ENCODE measurements around the gene EIF5.

EIF5 gene

DNA sequence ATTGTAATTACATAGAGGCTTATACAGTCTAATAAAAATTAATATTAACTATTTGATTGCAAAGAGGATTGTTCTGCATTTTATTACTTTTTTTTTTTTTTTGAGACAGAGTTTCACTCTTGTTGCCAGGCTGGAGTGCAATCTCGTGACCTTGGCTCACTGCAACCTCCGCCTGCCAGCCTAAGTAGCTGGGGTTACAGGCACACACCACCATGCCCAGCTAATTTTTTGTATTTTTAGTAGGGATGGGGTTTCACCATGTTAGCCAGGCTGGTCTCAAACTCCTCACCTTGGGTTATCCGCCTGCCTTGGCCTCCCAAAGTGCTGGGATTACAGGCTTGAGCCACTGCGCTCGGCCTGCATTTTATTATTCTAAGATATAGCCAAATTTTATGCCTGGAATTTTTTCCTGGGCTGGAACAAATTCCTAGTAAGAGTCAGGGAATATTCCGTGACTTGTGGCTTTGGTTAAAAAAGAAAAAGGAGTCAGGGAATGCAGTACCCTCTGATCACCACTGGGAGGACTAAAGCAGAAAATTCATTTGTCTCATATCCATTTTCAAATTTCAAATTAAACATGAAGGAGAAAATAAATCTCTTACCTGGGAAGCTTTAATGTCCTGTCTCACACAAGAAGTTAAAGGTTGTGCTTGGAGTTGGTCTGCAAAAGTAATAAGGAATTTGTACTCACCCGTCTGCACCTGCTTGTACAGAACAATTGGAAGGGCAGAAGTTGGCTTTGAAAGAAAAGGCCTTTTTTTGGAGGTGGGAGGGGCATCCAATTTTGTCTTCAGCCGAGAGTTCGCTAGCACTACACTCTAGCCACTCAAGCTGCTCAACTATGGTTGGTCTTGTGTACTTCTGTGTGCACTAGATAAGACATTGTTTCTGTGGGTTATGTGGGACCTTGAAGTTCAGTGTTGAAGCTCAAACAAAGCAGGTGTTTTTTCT lies 59.9 kb downstream of the EIF5 start:
- no peak for DNase-seq (ENCODE audit: low read depth, low spot score)

All from smooth muscle cell of the brain vasculature (primary cell).